B cell (primary cell): ENCODE data around the gene OCA2.

ENCODE experiments used
- CTCF ChIP-seq: fragments of 200-600 bp; IDR thresholded peaks from one replicate; pipeline ENCODE4 v1.8.0; 2022; ENCODE audit warnings: antibody characterized with exemption, mild to moderate bottlenecking
- EZH2 ChIP-seq: IDR thresholded peaks from 2 replicates; pipeline ENCODE4 v1.6.1; 2012; ENCODE audit warnings: borderline replicate concordance, low read depth, mild to moderate bottlenecking, moderate library complexity, low read length; ENCODE audit not compliant: insufficient read depth, poor library complexity, severe bottlenecking

- TF ChIP-seq CTCF = no peak
- no peak for TF ChIP-seq EZH2
Measured at GRCh38 chr15:27993996-27994780, 104.9 kb downstream of the OCA2 start.
